Neuronal stem cell (in vitro differentiated cells): ENCODE results near the gene FAM193A.
A peak's percentile ranks its signal among the peaks of the same experiment; 100 is the strongest.

Experiments used
- DNase-seq: peaks from one replicate; pipeline ENCODE4 v3.0.0-alpha.2; 2013; ENCODE audit warnings: low spot score
- H2AFZ ChIP-seq: one replicate; pipeline ENCODE4 v1.6.1; 2013; ENCODE audit warnings: mild to moderate bottlenecking, low read length, inconsistent platforms
- H2AK5ac ChIP-seq: 2 replicates; pipeline ENCODE4 v1.6.1; 2013; ENCODE audit warnings: low read depth, mild to moderate bottlenecking, inconsistent platforms, low read length, moderate library complexity, mixed read lengths
- H2BK120ac ChIP-seq: 2 replicates; pipeline ENCODE4 v1.6.1; 2013; ENCODE audit warnings: low read depth, mild to moderate bottlenecking, inconsistent platforms, low read length, moderate library complexity, mixed read lengths
- H2BK12ac ChIP-seq: one replicate; pipeline ENCODE4 v1.6.1; 2013; ENCODE audit warnings: low read length, inconsistent platforms
- H2BK15ac ChIP-seq: 2 replicates; pipeline ENCODE4 v1.6.1; 2013; ENCODE audit warnings: mild to moderate bottlenecking, low read length, inconsistent platforms, mixed read lengths
- H2BK5ac ChIP-seq: one replicate; pipeline ENCODE4 v1.6.1; 2013; ENCODE audit warnings: inconsistent platforms, mild to moderate bottlenecking, low read length, moderate library complexity
- H3K14ac ChIP-seq: one replicate; pipeline ENCODE4 v1.6.1; 2013; ENCODE audit warnings: low read length, inconsistent platforms
- H3K18ac ChIP-seq: 2 replicates; pipeline ENCODE4 v1.6.1; 2013; ENCODE audit warnings: low read length, inconsistent platforms
- H3K23ac ChIP-seq: 2 replicates; pipeline ENCODE4 v1.6.1; 2013; ENCODE audit warnings: low read depth, mild to moderate bottlenecking, mixed read lengths, low read length, inconsistent platforms; ENCODE audit not compliant: poor library complexity
- H3K27ac ChIP-seq: replicated peaks from 3 replicates; pipeline ENCODE4 v1.5.1; 2013; ENCODE audit warnings: low read length, inconsistent platforms
- H3K27me3 ChIP-seq, 3 experiments: 2 replicates each; pipeline ENCODE4 v1.6.1; 2013; ENCODE audit warnings: low read length in 3 of 3, mild to moderate bottlenecking in 2 of 3, inconsistent platforms in 1 of 3, low read depth in 1 of 3, mixed read lengths in 1 of 3, moderate library complexity in 1 of 3; ENCODE audit not compliant: control insufficient read depth in 3 of 3, insufficient read depth in 3 of 3
- H3K36me3 ChIP-seq, 2 donors: replicated peaks in 1 of 2; 2 replicates each; pipeline ENCODE4 v1.6.1; 2013; ENCODE audit warnings: low read length in 2 of 2; ENCODE audit not compliant: control insufficient read depth in 2 of 2, insufficient read depth in 2 of 2
- H3K4ac ChIP-seq: 2 replicates; pipeline ENCODE4 v1.6.1; 2013; ENCODE audit warnings: inconsistent platforms, mild to moderate bottlenecking, low read length, moderate library complexity
- H3K4me1 ChIP-seq, 2 donors: 1 replicate in 1 of 2; 2 replicates in 1 of 2; pipeline ENCODE4 v1.6.1; 2013; ENCODE audit warnings: low read length in 2 of 2, low read depth in 1 of 2; ENCODE audit not compliant: control insufficient read depth in 2 of 2, insufficient read depth in 1 of 2
- H3K4me2 ChIP-seq: one replicate; pipeline ENCODE4 v1.6.1; 2013; ENCODE audit warnings: mild to moderate bottlenecking, low read length, inconsistent platforms; ENCODE audit not compliant: insufficient read depth, poor library complexity, severe bottlenecking
- H3K4me3 ChIP-seq, 2 donors: 2 replicates each; pipeline ENCODE4 v1.5.1; 2013; ENCODE audit warnings: low read length in 2 of 2, mild to moderate bottlenecking in 2 of 2, inconsistent platforms in 1 of 2, moderate library complexity in 1 of 2
- H3K79me1 ChIP-seq: one replicate; pipeline ENCODE4 v1.6.1; 2013; ENCODE audit warnings: low read depth, mild to moderate bottlenecking, inconsistent platforms, low read length, moderate library complexity
- H3K9ac ChIP-seq: one replicate; pipeline ENCODE4 v1.6.1; 2013; ENCODE audit warnings: mild to moderate bottlenecking, low read depth, low read length, inconsistent platforms; ENCODE audit not compliant: poor library complexity
- H3K9me3 ChIP-seq, 2 donors: replicated peaks in 1 of 2; 2 replicates each; pipeline versions ENCODE3 to v1.6.1; 2013; ENCODE audit warnings: low read length in 2 of 2, mild to moderate bottlenecking in 2 of 2, inconsistent platforms in 1 of 2, low read depth in 1 of 2, mixed read lengths in 1 of 2, moderate library complexity in 1 of 2; ENCODE audit not compliant: control insufficient read depth in 2 of 2, insufficient read depth in 1 of 2
- H4K8ac ChIP-seq: one replicate; pipeline ENCODE4 v1.6.1; 2013; ENCODE audit warnings: low read depth, mild to moderate bottlenecking, inconsistent platforms, low read length, moderate library complexity
- H4K91ac ChIP-seq: one replicate; pipeline ENCODE4 v1.6.1; 2013; ENCODE audit warnings: low read length, low read depth, mild to moderate bottlenecking, inconsistent platforms; ENCODE audit not compliant: poor library complexity
- WGBS, 2 donors: extraction: QIAGEN DNeasy Blood & Tissue Kit; methylation state at CpG; one replicate each; pipeline ENCODE4 v1.1.7; 2013; ENCODE audit warnings: missing lambda C conversion rate in 2 of 2, mixed read lengths in 1 of 2; ENCODE audit not compliant: insufficient read length in 2 of 2, insufficient replicate concordance in 1 of 2; ENCODE audit errors: extremely low coverage in 2 of 2; 5-methylcytosine and 5-hydroxymethylcytosine counted together

FAM193A gene

GRCh38 chr4:2646396-2647149 lies 110.1 kb downstream of the FAM193A start:
- Histone ChIP-seq H2BK120ac (no peak overlapping the region), H3K4me3 (no peak overlapping the region), H3K27ac (no peak overlapping the region), H2BK12ac (no peak overlapping the region), H3K79me1 (peaks cover 5% of the 10 kb centered on the region), H3K14ac (no peak overlapping the region), H2BK15ac (no peak overlapping the region), H3K23ac (peak overlapping the region; percentile 11), H4K8ac (no peak overlapping the region), H2AK5ac (no peak overlapping the region), H3K9me3 (peaks cover 3 to 13% of the 10 kb centered on the region in 2 donors), H3K4me1 (peaks cover 0 to 3% of the 10 kb centered on the region in 2 donors), H3K18ac (no peak overlapping the region), H3K9ac (peak overlapping the region; percentile 70), H2AFZ (no peak overlapping the region), H2BK5ac (no peak overlapping the region), H3K27me3 (no peaks in the 10 kb centered on the region), H4K91ac (no peak overlapping the region), H3K4me2 (no peak overlapping the region), H3K4ac (no peak overlapping the region), H3K36me3 (peaks cover 46 to 94% of the 10 kb centered on the region in 2 donors)
- no peak for DNase-seq
- no CpG with 5 or more reads among the region's 22 CpGs for WGBS, 2 donors

GRCh38 chr4:2647403-2648158 lies 111.1 kb downstream of the FAM193A start:
- H3K27ac ChIP-seq = no peak overlapping the region

GRCh38 chr4:2648159-2648814 lies 111.8 kb downstream of the FAM193A start:
- H3K79me1 ChIP-seq = peaks cover 5% of the 10 kb centered on the region
- H3K4me1 ChIP-seq = peaks cover 0 to 2% of the 10 kb centered on the region in 2 donors
- H2BK12ac ChIP-seq = no peak overlapping the region
- no peak overlapping the region for H3K27ac ChIP-seq
- H3K9me3 ChIP-seq = peaks cover 3 to 13% of the 10 kb centered on the region in 2 donors
- no peak overlapping the region for H2AK5ac ChIP-seq
- no peak overlapping the region for H2AFZ ChIP-seq
- no peak overlapping the region for H3K4me2 ChIP-seq
- no peak overlapping the region for H3K4ac ChIP-seq
- H2BK5ac ChIP-seq = no peak overlapping the region
- no peaks in the 10 kb centered on the region for H3K27me3 ChIP-seq
- no peak overlapping the region for H2BK120ac ChIP-seq
- H2BK15ac ChIP-seq = no peak overlapping the region
- no peak for DNase-seq
- no CpG with 5 or more reads among the region's 9 CpGs for WGBS, 2 donors
- H3K9ac ChIP-seq = no peak overlapping the region
- H3K4me3 ChIP-seq = peak overlapping the region in 1 of 2 donors; percentile 31
- H4K91ac ChIP-seq = no peak overlapping the region
- no peak overlapping the region for H3K18ac ChIP-seq
- peak overlapping the region; percentile 49 for H3K23ac ChIP-seq
- H3K36me3 ChIP-seq = peaks cover 45 to 95% of the 10 kb centered on the region in 2 donors
- H4K8ac ChIP-seq = no peak overlapping the region
- H3K14ac ChIP-seq = no peak overlapping the region

More at GRCh38 chr4:2647403-2648158, 111.1 kb downstream of the FAM193A start:
- H4K91ac ChIP-seq = no peak overlapping the region
- H3K9ac ChIP-seq = no peak overlapping the region
- H4K8ac ChIP-seq = no peak overlapping the region
- H3K9me3 ChIP-seq = peaks cover 3 to 13% of the 10 kb centered on the region in 2 donors
- peaks cover 48 to 95% of the 10 kb centered on the region in 2 donors for H3K36me3 ChIP-seq
- H3K27me3 ChIP-seq = no peaks in the 10 kb centered on the region
- no peak overlapping the region for H3K4me2 ChIP-seq
- peaks cover 0 to 4% of the 10 kb centered on the region in 2 donors for H3K4me1 ChIP-seq
- no peak for DNase-seq
- no peak overlapping the region for H3K14ac ChIP-seq
- H3K18ac ChIP-seq = no peak overlapping the region
- no peak overlapping the region for H2BK5ac ChIP-seq
- no peak overlapping the region for H2BK12ac ChIP-seq
- H2AFZ ChIP-seq = no peak overlapping the region
- H2BK15ac ChIP-seq = no peak overlapping the region
- no peak overlapping the region for H2BK120ac ChIP-seq
- no peak overlapping the region for H2AK5ac ChIP-seq
- no peak overlapping the region for H3K4ac ChIP-seq
- no peak overlapping the region for H3K23ac ChIP-seq
- peaks cover 5% of the 10 kb centered on the region for H3K79me1 ChIP-seq
- no peak overlapping the region for H3K4me3 ChIP-seq
- no CpG with 5 or more reads among the region's 10 CpGs for WGBS, 2 donors
